GM19455 (cell line): ENCODE results near the gene MT1H.
"Not testable (repeated sequence)": the region's sequence is repeated elsewhere in the genome, so short reads cannot be mapped to it uniquely, and the experiment has no call there.

Experiments
- ATAC-seq: cut with Tn5 transposase; IDR thresholded peaks from one replicate; pipeline ENCODE4 v1.9.1; 2021; ENCODE audit not compliant: unreplicated experiment

The MT1H gene

GRCh38 chr16:56669005-56669839 lies at the start of gene MT1H:
TSS of gene MT1H (plus strand) at chr16:56669814. CDS start at chr16:56669885, 71 bp downstream.
- ATAC-seq, result no peak

- ATAC-seq, result no peak
Measured at GRCh38 chr16:56620339-56620897, 49.2 kb upstream of the MT1H start.

GRCh38 chr16:56621665-56622445 lies 47.8 kb upstream of the MT1H start:
- ATAC-seq, result not testable (repeated sequence)

- ATAC-seq, result not testable (repeated sequence)
Measured at GRCh38 chr16:56623184-56623583, 46.4 kb upstream of the MT1H start.

GRCh38 chr16:56623637-56624036 lies 46.0 kb upstream of the MT1H start:
- no peak for ATAC-seq

- no peak for ATAC-seq
Measured at GRCh38 chr16:56625140-56625942, 44.3 kb upstream of the MT1H start, which contains the start of gene MT1E. TSS of gene MT1E (plus strand) at chr16:56625781. CDS start at chr16:56625852, 71 bp downstream.

- no peak for ATAC-seq
Measured at GRCh38 chr16:56625943-56626654, 43.5 kb upstream of the MT1H start.

GRCh38 chr16:56626685-56627084 lies 42.9 kb upstream of the MT1H start:
- no peak for ATAC-seq

- no peak for ATAC-seq
Measured at GRCh38 chr16:56628486-56629350, 40.9 kb upstream of the MT1H start.

GRCh38 chr16:56629531-56629930 lies 40.1 kb upstream of the MT1H start:
- ATAC-seq, result no peak

GRCh38 chr16:56630134-56630533 lies 39.5 kb upstream of the MT1H start:
- peak; percentile 58 for ATAC-seq

- ATAC-seq, result no peak
Measured at GRCh38 chr16:56631197-56631596, 38.4 kb upstream of the MT1H start.

GRCh38 chr16:56631832-56632155 lies 37.8 kb upstream of the MT1H start:
- no peak for ATAC-seq

GRCh38 chr16:56632156-56632847 lies 37.3 kb upstream of the MT1H start, which contains the start of gene MT1M:
TSS of gene MT1M (plus strand) at chr16:56632659. CDS start at chr16:56632732, 73 bp downstream.
- no peak for ATAC-seq

- ATAC-seq, result no peak
Measured at GRCh38 chr16:56632848-56633365, 36.7 kb upstream of the MT1H start.

GRCh38 chr16:56633535-56633934 lies 36.1 kb upstream of the MT1H start:
- ATAC-seq, result no peak

GRCh38 chr16:56634715-56635440 lies 34.7 kb upstream of the MT1H start:
- ATAC-seq, result no peak
